IMR-90 (cell line): ENCODE measurements around the gene ATF6B. TPM values are rescaled to one million over a fixed set of nuclear protein-coding genes. Genes with fewer than 3 reads are reported as not detected.

ENCODE experiments used
- ATAC-seq: fragments of 200-7000 bp; cut with Tn5 transposase; 2 replicates; pipeline ENCODE4 v1.9.1; 2020; ENCODE audit warnings: low read depth, mild to moderate bottlenecking, moderate library complexity
- BruUV-seq: library from RNA; stranded (reverse); fragments of 400-500 nt; replicated peaks from 2 replicates; lab custom pipeline; 2021; lab: Mats Ljungman, UMichigan
- CTCF ChIA-PET: fragments of 300-600 bp; formaldehyde crosslinking; extraction: SDS; loops from one replicate; lab custom pipeline; 2021; ENCODE audit warnings: antibody characterized with exemption; lab: Yijun Ruan, JAX
- POLR2A ChIA-PET: fragments of 300-600 bp; sonication (Branson Sonifier 250); formaldehyde crosslinking; loops from one replicate; lab custom pipeline; 2022; ENCODE audit warnings: antibody characterized with exemption; ENCODE audit not compliant: unreplicated experiment; lab: Charles Lee
- DNase-seq: peaks from one replicate; pipeline ENCODE4 v3.0.0; 2013
- H2AFZ ChIP-seq: replicated peaks from 2 replicates; pipeline ENCODE3; 2013; ENCODE audit warnings: low read length, mild to moderate bottlenecking; ENCODE audit not compliant: poor library complexity
- H2AK5ac ChIP-seq: 2 replicates; pipeline ENCODE4 v1.6.1; 2013; ENCODE audit warnings: low read depth, low read length, inconsistent platforms
- H2AK9ac ChIP-seq: replicated peaks from 2 replicates; pipeline ENCODE3; 2013; ENCODE audit warnings: mild to moderate bottlenecking, low read depth, low read length, moderate library complexity; ENCODE audit not compliant: poor library complexity
- H2BK120ac ChIP-seq: 2 replicates; pipeline ENCODE4 v1.6.1; 2013; ENCODE audit warnings: low read depth, low read length, inconsistent platforms
- H2BK15ac ChIP-seq: 3 replicates; pipeline ENCODE4 v1.6.1; 2013; ENCODE audit warnings: low read depth, low read length, inconsistent platforms
- H2BK20ac ChIP-seq: 2 replicates; pipeline ENCODE4 v1.6.1; 2013; ENCODE audit warnings: low read depth, mild to moderate bottlenecking, inconsistent platforms, low read length, moderate library complexity
- H2BK5ac ChIP-seq: 2 replicates; pipeline ENCODE4 v1.6.1; 2013; ENCODE audit warnings: mild to moderate bottlenecking, low read depth, low read length, inconsistent platforms; ENCODE audit not compliant: poor library complexity, severe bottlenecking
- H3K14ac ChIP-seq: replicated peaks from 2 replicates; pipeline ENCODE4 v1.6.1; 2013; ENCODE audit warnings: low read depth, low read length, inconsistent platforms
- H3K18ac ChIP-seq: 2 replicates; pipeline ENCODE4 v1.6.1; 2013; ENCODE audit warnings: low read depth, low read length, control low read depth
- H3K23ac ChIP-seq: 2 replicates; pipeline ENCODE4 v1.6.1; 2013; ENCODE audit warnings: low read depth, low read length, inconsistent platforms
- H3K27ac ChIP-seq: 2 replicates; pipeline ENCODE4 v1.5.1; 2013; ENCODE audit warnings: mild to moderate bottlenecking, control low read depth, low read length; ENCODE audit not compliant: insufficient read depth
- H3K27me3 ChIP-seq: 2 replicates; pipeline ENCODE4 v1.6.1; 2013; ENCODE audit warnings: low read length; ENCODE audit not compliant: control insufficient read depth, insufficient read depth
- H3K36me3 ChIP-seq: 2 replicates; pipeline ENCODE4 v1.6.1; 2013; ENCODE audit warnings: low read length, mixed read lengths; ENCODE audit not compliant: control insufficient read depth, insufficient read depth
- H3K4ac ChIP-seq: 2 replicates; pipeline ENCODE4 v1.6.1; 2013; ENCODE audit warnings: low read depth, low read length, inconsistent platforms
- H3K4me1 ChIP-seq: 2 replicates; pipeline ENCODE4 v1.6.1; 2013; ENCODE audit warnings: low read length, mixed read lengths; ENCODE audit not compliant: control insufficient read depth, insufficient read depth
- H3K4me2 ChIP-seq: 2 replicates; pipeline ENCODE4 v1.6.1; 2013; ENCODE audit warnings: low read depth, mild to moderate bottlenecking, control low read depth, low read length, moderate library complexity
- H3K4me3 ChIP-seq: 2 replicates; pipeline ENCODE4 v1.5.1; 2013; ENCODE audit warnings: low read depth, mild to moderate bottlenecking, control low read depth, low read length, moderate library complexity; ENCODE audit not compliant: insufficient read depth
- H3K56ac ChIP-seq: 2 replicates; pipeline ENCODE4 v1.6.1; 2013; ENCODE audit warnings: low read length, inconsistent platforms; ENCODE audit not compliant: insufficient read depth; ENCODE audit errors: extremely low read depth
- H3K79me1 ChIP-seq, 2 experiments: 2 replicates each; pipeline ENCODE4 v1.6.1; 2013; ENCODE audit warnings: low read length in 2 of 2, inconsistent platforms in 1 of 2, low read depth in 1 of 2
- H3K9ac ChIP-seq: 2 replicates; pipeline ENCODE4 v1.6.1; 2013; ENCODE audit warnings: low read depth, low read length, control low read depth
- H3K9me1 ChIP-seq: 2 replicates; pipeline ENCODE4 v1.6.1; 2013; ENCODE audit warnings: low read length, inconsistent platforms; ENCODE audit not compliant: insufficient read depth
- H3K9me3 ChIP-seq: 2 replicates; pipeline ENCODE4 v1.6.1; 2013; ENCODE audit warnings: low read length; ENCODE audit not compliant: control insufficient read depth, insufficient read depth
- H4K20me1 ChIP-seq: 2 replicates; pipeline ENCODE4 v1.6.1; 2013; ENCODE audit warnings: low read length, inconsistent platforms; ENCODE audit not compliant: insufficient read depth
- H4K5ac ChIP-seq: 2 replicates; pipeline ENCODE4 v1.6.1; 2013; ENCODE audit warnings: mild to moderate bottlenecking, low read depth, low read length, control low read depth
- H4K8ac ChIP-seq, 2 experiments: 2 replicates each; pipeline ENCODE4 v1.6.1; 2013; ENCODE audit warnings: low read depth in 2 of 2, low read length in 2 of 2, control low read depth in 1 of 2, inconsistent platforms in 1 of 2
- H4K91ac ChIP-seq: 2 replicates; pipeline ENCODE4 v1.6.1; 2013; ENCODE audit warnings: low read depth, low read length, inconsistent platforms; ENCODE audit not compliant: insufficient read depth
- BHLHE40 ChIP-seq: fragments of 150-350 bp; IDR thresholded peaks from 2 replicates; pipeline ENCODE4 v1.6.1; 2016; ENCODE audit warnings: mild to moderate bottlenecking, low read depth, low read length
- CEBPB ChIP-seq: IDR thresholded peaks from 2 replicates; pipeline ENCODE4 v1.6.1; 2012; ENCODE audit warnings: low read depth, low read length, improper control_type of control experiment
- CHD1 ChIP-seq: IDR thresholded peaks from 2 replicates; pipeline ENCODE4 v1.6.1; 2012; ENCODE audit warnings: low read depth, low read length, improper control_type of control experiment
- FOS ChIP-seq: fragments of 150-350 bp; IDR thresholded peaks from 2 replicates; pipeline ENCODE4 v1.6.1; 2016; ENCODE audit warnings: low read depth, low read length
- MXI1 ChIP-seq: IDR thresholded peaks from 2 replicates; pipeline ENCODE4 v1.6.1; 2012; ENCODE audit warnings: low read depth, mild to moderate bottlenecking, low read length, moderate library complexity, borderline replicate concordance
- NFE2L2 ChIP-seq: fragments of 150-350 bp; IDR thresholded peaks from 2 replicates; pipeline ENCODE4 v1.6.1; 2016; ENCODE audit warnings: low read depth, mild to moderate bottlenecking, low read length
- POLR2A ChIP-seq: IDR thresholded peaks from 2 replicates; pipeline ENCODE4 v1.6.1; 2012; ENCODE audit warnings: mild to moderate bottlenecking, low read depth, low read length
- RAD21 ChIP-seq: IDR thresholded peaks from 2 replicates; pipeline ENCODE4 v1.6.1; 2012; ENCODE audit warnings: low read length, improper control_type of control experiment
- RCOR1 ChIP-seq: IDR thresholded peaks from 2 replicates; pipeline ENCODE4 v1.6.1; 2012; ENCODE audit warnings: mild to moderate bottlenecking, low read length, improper control_type of control experiment; ENCODE audit not compliant: insufficient replicate concordance
- SMC3 ChIP-seq: fragments of 150-350 bp; IDR thresholded peaks from 2 replicates; pipeline ENCODE4 v1.6.1; 2016; ENCODE audit warnings: low read depth, mild to moderate bottlenecking, antibody characterized with exemption, low read length, moderate library complexity
- whole genome bisulfite sequencing, 2 experiments: methylation state at CpG; one replicate each; pipeline versions ENCODE4 v1.1.5 to v1.1.7; 2013; ENCODE audit warnings: missing lambda C conversion rate in 2 of 2; ENCODE audit not compliant: insufficient read length in 1 of 2; ENCODE audit errors: extremely low coverage in 2 of 2; 5-methylcytosine and 5-hydroxymethylcytosine counted together
- dilution Hi-C: fragments of 300-500 bp; cut with HindIII; formaldehyde crosslinking; loops from one replicate; pipeline ENCODE4 v1.14.3; 2018; ENCODE audit warnings: low sequenced_read_pairs; ENCODE audit not compliant: unreplicated experiment
- in situ Hi-C: fragments of 300-500 bp; cut with MboI; formaldehyde crosslinking; loops from 3 replicates; pipeline ENCODE4 v1.14.3; 2019; ENCODE audit warnings: low sequenced_read_pairs, inconsistent platforms, mixed read lengths
- intact Hi-C: fragments of 100-400 bp; cut with micrococcal nuclease; formaldehyde crosslinking; loops from 2 replicates; pipeline ENCODE4 v1.10.0; 2022
- polyA plus RNA-seq, 3 experiments: library from polyadenylated mRNA; depleted of rRNA; stranded (reverse); fragments of >200 nt; gene quantifications; 2 replicates each; pipeline ENCODE4 v1.2.3, GENCODE V29; 2012; ENCODE audit warnings: low replicate concordance in 1 of 3
- total RNA-seq: library from RNA; depleted of rRNA; stranded (reverse); fragments of >200 nt; gene quantifications from 2 replicates; pipeline ENCODE4 v1.2.3, GENCODE V29; 2012
- TF ChIP-seq, protein P1 (sequence below): conservative IDR thresholded peaks from 2 replicates; pipeline ENCODE4 v1.5.1; 2012; ENCODE audit warnings: mild to moderate bottlenecking, low read depth, low read length, improper control_type of control experiment
- TF ChIP-seq, protein P2 (sequence below): fragments of 150-350 bp; IDR thresholded peaks from 2 replicates; pipeline ENCODE4 v1.6.1; 2016; ENCODE audit warnings: low read depth, mild to moderate bottlenecking, low read length, moderate library complexity, borderline replicate concordance
- TF ChIP-seq, protein P3 (sequence below): fragments of 150-350 bp; IDR thresholded peaks from 2 replicates; pipeline ENCODE4 v1.6.1; 2017; ENCODE audit warnings: mild to moderate bottlenecking, antibody characterized with exemption, low read length, low read depth

ATF6B gene
- total and polyA plus RNA-seq, 2 of the 4 experiments (the other 2 are of a cell fraction) = 7.9 to 69.6 TPM

DNA sequence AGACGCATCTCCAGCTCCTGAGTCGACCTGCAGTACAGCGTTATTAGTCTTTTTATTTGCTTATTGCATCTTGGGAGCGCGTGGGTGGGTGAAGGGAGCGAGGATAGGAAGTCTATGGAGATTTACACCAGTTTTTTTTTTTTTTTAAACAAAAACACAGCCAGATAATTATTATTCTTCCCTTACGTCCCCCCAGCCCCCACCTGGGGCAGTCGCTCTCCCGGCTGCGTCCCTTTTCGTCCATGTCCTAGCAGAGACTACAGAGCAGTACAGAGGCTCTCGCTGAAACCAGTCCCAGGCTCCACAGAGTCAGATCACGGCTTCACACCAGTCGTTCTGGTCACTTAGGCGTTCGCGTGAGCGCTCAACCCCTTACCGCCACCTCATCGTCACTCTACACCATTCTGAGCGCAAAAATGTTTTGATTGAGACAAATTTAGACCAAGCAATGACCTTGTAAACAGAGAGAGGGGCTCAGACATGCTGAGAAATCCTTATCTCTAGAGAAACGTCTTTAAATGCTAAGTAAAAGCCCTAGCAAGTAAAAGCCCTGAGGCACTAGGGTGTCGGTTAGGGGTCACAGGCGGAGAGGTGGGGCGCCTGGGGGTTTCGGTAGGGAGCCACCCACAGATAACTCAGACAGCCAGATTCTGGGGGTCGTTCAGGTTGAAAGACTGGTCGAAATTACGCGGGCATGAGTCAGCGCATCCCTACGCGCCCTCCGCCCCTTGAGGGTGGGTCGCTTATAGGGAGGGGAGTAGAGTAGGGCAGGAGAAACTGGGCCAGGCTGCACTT, 24.9 kb upstream of the ATF6B start:
- Histone ChIP-seq H4K8ac (peak overlapping the region; percentile 75 to 96), H2AFZ (peak overlapping the region; percentile 96), H4K91ac (peak overlapping the region; percentile 73), H3K4me3 (peak overlapping the region; percentile 67), H2BK5ac (peak overlapping the region; percentile 81), H2BK120ac (peak overlapping the region; percentile 78), H2AK9ac (peak overlapping the region; percentile 98), H2AK5ac (peak overlapping the region; percentile 80), H2BK20ac (peak overlapping the region; percentile 61), H3K9ac (peak overlapping the region; percentile 70), H3K27me3 (peaks cover 6% of the 10 kb centered on the region; the same call in 1 of the 2 replicates), H3K9me1 (0 out of 2 replicates have a peak, but pooled peaks cover 4% of the 10 kb centered on the region), H3K4me1 (peaks cover 23% of the 10 kb centered on the region), H3K14ac (peak overlapping the region; percentile 68), H3K9me3 (peaks cover 2% of the 10 kb centered on the region; the same call in 1 of the 2 replicates), H3K4me2 (peak overlapping the region; percentile 76), H4K20me1 (no peaks in the 10 kb centered on the region), H3K36me3 (peaks cover 11% of the 10 kb centered on the region), H4K5ac (peak overlapping the region; percentile 87), H3K56ac (peak overlapping the region; percentile 58), H2BK15ac (peak overlapping the region; percentile 59; the same call in 2 of the 3 replicates), H3K4ac (peak overlapping the region; percentile 84), H3K18ac (peak overlapping the region; percentile 46), H3K23ac (peak overlapping the region; percentile 96), H3K27ac (peak overlapping the region; percentile 84), H3K79me1 (peaks cover 6 to 34% of the 10 kb centered on the region in 2 experiments)
- dilution Hi-C loops = no loop called here
- intact Hi-C loops = loop anchor here (2.0 to 10.0 kb wide), 3 partner anchors 24 to 251 kb away; partner anchors contain the start of genes AGPAT1 and ZBTB12
- ChIA-PET CTCF (no interaction called here), POLR2A (interaction anchor here (0.7 kb wide), 1 partner anchor 17 kb away, joined by 6 read pairs; no protein-coding TSS in a partner anchor)
- peak; percentile 33 for ATAC-seq
- WGBS, 2 experiments = 24% methylated on average over 3 of the region's 35 CpGs; no CpG with 5 or more reads in 1 of the 2 experiments
- in situ Hi-C loops = no loop called here
- DNase-seq = peak; percentile 41
- no TSS peak for BruUV-seq
- TF ChIP-seq RAD21 (no peak), RCOR1 (no peak), CHD1 (no peak), SMC3 (no peak), NFE2L2 (0 out of 2 replicates have a peak, but pooled peaks have one; percentile 20), FOS (peak; percentile 42; the same call in 1 of the 2 replicates), POLR2A (peak; percentile 3; the same call in 1 of the 2 replicates), MXI1 (no peak), BHLHE40 (peak; percentile 61), CEBPB (no peak)
- TF ChIP-seq, protein P1, sequence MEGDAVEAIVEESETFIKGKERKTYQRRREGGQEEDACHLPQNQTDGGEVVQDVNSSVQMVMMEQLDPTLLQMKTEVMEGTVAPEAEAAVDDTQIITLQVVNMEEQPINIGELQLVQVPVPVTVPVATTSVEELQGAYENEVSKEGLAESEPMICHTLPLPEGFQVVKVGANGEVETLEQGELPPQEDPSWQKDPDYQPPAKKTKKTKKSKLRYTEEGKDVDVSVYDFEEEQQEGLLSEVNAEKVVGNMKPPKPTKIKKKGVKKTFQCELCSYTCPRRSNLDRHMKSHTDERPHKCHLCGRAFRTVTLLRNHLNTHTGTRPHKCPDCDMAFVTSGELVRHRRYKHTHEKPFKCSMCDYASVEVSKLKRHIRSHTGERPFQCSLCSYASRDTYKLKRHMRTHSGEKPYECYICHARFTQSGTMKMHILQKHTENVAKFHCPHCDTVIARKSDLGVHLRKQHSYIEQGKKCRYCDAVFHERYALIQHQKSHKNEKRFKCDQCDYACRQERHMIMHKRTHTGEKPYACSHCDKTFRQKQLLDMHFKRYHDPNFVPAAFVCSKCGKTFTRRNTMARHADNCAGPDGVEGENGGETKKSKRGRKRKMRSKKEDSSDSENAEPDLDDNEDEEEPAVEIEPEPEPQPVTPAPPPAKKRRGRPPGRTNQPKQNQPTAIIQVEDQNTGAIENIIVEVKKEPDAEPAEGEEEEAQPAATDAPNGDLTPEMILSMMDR = no peak
- TF ChIP-seq, protein P2, sequence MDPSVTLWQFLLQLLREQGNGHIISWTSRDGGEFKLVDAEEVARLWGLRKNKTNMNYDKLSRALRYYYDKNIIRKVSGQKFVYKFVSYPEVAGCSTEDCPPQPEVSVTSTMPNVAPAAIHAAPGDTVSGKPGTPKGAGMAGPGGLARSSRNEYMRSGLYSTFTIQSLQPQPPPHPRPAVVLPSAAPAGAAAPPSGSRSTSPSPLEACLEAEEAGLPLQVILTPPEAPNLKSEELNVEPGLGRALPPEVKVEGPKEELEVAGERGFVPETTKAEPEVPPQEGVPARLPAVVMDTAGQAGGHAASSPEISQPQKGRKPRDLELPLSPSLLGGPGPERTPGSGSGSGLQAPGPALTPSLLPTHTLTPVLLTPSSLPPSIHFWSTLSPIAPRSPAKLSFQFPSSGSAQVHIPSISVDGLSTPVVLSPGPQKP = no peak
- TF ChIP-seq, protein P3, sequence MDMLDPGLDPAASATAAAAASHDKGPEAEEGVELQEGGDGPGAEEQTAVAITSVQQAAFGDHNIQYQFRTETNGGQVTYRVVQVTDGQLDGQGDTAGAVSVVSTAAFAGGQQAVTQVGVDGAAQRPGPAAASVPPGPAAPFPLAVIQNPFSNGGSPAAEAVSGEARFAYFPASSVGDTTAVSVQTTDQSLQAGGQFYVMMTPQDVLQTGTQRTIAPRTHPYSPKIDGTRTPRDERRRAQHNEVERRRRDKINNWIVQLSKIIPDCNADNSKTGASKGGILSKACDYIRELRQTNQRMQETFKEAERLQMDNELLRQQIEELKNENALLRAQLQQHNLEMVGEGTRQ = no peak
